ENCODE data around the gene GBGT1. TPM values are rescaled to one million over a fixed set of nuclear protein-coding genes. Genes with fewer than 3 reads are reported as not detected.

Gene GBGT1
- total RNA-seq, 1 donor from 2014 or later: 25.1 TPM

DNA sequence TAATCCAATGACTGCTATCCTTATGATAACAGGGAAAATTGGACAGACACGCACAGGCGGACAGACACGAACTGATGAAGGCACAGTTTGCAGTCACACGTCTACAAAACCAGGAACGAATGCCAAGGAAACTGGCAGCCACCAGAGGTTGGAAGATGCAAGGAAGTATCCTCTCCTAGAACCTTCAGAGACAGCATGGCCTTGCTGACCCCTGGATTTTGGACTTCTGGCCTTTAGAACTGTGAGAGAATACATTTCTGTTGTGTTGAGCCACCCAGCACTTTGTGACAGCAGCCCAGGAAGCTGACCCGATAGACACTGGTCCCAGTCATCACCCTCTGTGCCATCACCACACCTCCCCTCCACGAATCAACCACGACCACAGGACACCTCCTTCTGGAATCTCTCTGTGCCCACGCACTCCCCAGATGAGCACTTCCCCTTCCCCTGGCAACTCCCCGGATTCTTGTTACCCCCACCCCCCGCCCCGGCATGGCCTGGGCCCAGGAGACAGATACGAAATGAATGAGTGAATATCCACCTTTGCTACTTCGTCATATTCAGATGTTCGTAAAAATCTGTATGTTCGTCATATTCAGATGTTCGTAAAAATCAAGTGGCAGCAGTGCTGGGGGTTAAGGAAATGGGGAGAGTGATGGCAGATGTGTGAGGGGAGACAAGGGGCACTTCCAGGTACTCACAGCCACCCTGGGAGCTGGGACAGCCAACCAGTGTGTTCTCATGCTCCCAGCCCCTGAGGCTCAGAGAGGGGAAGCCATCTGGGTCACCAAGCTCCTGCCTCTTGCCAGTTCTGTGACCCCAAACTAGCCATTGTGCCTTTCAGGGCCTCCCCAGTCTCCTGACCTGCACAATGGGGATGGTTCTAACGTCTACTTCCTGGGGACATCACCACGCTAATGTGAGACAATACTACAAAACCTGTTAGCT lies 18.5 kb downstream of the GBGT1 start:
- DNase-seq (ENCODE audit: low spot score): no peak

DNA sequence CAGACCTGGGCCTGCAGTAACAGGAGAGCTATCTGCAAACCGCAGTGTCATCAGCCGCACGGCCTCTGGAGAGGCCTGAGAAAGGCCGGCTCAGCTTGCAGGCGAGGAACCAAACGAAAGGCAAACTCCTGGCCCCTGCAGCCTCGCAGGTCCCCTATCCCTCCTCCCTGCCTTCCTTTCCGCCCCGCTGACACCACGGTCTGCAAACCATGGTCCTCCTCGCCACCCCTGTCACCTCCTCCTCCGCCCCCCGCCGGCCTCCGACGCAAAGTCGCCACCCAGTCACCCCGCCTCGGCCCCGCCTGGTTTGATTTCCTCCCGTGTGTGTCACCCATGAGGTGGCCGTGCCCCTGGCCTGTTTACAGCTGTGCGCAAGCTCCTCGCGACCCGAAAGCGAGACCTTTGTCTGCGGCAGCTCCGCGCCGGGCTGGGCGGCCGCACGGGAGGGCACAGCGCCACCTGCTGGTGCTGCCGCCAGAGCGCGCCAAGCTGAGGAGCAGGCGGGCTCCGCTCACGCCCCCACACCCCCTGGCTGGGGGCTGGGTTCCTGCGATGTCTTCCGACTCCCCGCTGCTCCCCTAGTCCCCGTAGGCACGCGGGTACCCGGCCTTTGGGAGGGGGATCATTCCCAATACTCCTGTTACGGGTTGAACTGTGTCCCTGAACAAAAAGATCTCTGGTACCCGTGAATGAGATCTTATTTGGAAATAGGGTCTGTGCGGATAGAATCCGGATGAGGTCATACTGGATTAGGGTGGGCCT lies 19.4 kb downstream of the GBGT1 start:
- DNase-seq (ENCODE audit: low spot score): no peak

DNA sequence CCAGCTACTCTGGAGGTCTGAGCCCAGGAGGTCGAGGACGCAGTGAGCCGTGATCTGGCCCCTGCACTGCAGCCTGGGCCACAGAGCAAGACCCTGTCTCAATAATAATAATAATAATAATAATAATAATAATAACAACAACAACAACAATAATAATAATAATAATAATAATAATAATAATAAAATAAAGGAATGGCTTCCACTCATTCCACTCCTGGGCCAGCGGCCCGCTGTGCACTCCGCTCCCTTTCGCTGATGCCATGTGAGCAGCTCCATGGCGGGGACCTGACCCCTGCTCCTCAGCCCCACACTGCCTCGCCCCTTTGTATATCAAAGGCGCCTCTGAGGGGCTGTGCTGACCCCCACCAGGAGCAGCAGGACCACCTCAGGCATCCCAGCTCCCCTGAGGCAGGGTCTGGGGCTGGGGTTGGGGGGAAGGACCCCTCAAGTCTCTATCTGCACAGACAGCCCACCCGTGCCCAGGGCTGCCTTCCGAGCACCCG lies 20.0 kb downstream of the GBGT1 start:
- DNase-seq (ENCODE audit: low spot score): no peak

DNA sequence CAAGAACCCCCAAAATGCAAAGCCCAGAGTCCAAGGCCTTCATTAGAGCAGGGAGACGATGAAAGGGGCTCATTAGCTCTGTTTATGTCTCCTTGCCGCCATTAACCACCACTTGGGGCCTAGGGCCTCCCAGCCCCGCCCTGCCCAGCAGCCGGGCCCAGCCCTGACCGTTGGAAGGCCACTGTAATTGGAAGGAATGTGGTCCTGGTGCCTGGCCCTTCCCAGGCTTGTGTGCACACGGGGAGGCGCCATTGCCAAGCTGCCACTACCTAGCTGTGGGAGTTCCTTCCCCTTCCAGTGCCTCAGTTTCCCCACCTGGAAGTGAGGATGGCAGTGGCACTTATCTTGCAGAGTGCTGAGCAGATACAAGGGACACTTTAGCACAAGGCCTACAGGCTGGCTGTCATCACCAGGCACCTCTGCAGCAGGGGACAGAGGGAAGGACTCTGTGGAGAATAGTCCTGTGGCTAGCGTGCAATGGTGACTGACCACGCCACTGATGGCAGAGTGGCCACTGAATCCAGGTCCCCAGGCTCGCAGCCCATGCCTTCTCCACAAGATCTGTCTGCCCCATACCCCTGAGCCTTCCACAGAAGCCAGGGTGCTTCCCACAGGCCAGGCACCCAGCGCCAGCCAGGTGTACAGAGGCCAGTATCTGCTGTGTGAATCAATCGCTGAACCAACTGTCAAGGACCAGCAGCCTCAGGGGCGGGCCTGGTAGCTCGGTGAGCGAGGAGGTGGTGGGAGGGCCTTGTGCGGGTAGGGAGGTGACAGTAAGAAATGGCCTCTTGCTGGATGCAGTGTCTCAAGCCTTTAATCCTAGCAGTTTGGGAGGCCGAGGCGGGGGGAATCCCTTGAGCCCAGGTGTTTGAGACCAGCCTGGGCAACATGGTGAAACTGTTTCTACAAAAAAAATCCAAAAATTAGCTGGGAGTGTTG lies 20.8 kb downstream of the GBGT1 start:
- DNase-seq (ENCODE audit: low spot score): no peak

DNA sequence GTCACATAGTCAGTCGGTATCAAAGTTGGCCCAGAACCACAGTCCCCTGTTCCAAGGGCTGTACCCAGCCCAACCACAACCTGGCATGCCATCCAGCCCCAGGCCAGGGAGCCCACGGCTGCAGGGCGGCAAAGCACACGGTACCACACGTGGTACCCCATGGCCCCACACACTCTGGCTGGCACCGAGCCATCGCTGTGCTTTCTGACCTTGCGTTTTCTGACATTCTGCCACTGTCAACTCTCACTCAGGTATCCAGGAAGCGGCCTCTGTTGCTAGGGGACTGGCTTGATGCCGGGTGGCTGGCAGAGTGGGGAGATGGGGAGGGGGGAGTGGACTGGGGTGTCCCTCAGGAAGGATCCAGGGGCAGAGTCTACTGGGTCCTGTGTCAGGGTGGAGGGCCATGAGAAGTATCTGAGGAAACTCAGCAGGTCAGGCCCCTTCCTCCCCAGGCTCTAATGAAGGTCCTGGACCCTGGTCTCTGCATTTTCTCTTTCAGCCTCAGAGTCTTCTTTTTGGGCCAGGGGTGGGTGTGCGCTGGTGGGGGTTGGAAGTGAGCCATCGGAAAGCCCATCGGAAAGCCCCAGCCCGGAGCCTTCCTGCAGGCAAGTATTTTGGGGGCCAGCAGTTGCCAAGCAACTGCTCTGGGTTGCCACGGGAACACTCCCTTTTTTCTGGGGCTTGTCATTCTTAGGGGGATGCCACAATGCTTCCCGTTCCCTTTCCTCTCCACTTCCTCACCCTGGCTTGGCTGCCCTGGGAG lies 21.7 kb downstream of the GBGT1 start:
- no peak for DNase-seq (ENCODE audit: low spot score)

DNA sequence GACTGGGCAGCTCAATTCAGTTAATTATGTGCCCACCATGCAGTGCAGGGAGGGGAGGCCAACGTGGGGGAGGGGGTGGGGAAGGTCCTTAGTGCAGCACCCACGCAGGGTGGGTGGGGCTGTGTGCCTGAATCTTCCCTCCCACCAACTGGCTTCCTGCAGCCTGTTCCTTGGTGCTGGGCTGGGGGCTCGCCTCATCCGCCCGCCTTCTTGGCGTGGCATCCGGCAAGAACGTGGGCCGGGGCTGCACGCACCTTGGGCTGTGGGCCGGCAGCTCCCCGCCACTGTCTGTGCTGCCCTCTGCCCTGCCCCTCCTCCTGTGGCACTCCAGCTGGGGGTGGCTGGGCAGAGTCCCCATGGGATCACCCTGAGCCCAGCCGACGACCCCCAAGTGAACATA lies 23.1 kb downstream of the GBGT1 start:
- DNase-seq (ENCODE audit: low spot score): no peak

DNA sequence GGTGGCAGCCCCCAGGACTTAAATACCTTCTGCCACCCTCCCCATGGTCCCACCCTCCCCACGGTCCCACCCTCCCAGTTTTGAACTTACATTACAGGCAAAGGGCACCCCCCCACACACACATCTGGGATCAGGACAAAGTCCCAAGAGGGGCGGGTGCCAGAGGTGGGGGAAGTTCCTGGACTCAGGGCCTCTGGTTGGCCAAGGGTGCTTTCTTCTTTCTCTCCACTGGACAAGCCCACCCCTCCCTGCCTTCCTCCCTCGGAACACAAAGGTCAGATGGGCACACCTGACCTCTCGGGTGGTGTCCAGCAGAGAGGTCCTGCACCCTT lies 23.6 kb downstream of the GBGT1 start:
- no peak for DNase-seq (ENCODE audit: low spot score)

DNA sequence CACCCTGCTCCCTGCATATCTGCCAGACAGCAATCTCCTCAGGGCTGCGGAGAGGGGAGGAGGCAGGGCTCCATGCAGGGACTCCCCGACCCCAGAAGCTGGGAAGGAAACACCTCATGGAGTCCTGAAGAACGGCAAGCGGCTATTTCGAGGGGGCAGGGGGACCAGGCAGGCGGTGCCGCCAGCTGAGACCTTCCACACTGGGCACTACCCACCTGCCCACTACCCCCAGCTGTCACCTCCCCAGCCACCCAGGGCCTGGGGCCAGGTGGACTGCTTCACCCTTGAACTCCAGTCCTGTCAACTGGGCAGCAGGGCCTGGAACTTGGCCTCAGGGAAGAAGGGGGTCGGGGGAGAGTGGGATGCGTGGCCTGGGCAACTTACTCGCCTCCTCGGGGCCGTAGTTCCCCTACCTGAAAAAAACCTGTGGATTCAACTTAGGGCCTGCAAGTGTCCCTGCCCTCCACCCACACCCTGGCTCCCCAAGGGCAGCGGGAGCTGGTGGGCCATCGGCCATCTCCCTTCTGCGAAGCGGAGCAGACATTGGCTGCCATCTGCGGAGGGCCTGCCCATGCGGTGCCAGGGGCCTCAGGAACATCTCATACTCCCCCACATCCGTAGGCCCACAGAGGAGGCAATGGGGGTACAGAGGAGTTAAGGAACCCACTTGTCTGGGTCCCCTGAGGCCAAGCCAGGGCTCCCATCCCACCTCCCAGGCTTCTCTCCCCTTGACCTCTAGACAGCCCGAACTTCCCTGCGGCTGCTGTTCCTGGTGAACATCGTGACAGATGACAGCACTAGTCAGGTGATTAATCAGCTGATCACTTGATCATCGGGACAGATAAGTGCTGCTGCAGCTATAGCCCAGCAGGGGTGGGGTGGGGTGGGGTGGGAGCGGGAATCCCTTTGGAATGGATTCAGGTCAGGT lies 24.2 kb downstream of the GBGT1 start:
- no peak for DNase-seq (ENCODE audit: low spot score)

DNA sequence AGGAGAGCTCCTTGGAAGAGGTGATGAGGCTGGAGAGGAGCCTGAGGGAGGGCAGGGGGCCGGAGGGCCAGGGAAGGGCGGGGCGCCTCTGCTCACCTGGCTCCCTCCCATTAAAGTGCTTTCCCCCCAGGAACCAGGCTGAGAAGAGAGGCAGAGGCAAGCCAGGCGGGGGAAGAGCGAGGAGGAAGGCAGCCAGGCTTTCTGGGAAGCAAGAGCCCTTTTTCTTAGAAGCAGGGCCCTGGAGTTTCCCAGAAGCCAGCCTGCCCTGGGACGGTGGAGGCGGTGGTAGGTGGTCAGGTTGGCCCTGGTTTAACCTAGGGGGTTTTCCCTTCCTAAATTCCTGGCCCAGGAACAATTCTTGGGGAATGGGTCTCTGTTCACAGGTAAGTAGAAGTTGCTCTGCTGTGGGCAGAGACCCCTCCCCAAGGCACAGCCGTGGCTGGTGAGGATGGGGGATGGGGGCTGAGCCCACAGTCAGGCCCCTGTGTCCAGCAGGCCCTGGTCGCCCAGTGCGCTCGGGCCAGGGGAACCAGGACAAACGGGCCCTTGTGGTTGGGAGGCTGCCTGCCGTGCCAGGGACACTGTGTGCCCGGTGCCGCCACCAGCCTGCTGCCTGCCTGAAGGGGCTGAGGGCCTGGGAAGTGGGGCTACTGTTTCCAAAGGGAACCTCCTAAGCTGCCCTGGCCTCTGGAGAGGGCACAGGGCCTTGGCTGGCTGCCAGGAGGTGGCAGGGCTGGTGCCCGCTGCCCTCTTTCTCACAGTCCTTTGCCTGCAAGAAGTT lies 26.1 kb downstream of the GBGT1 start:
- no peak for DNase-seq (ENCODE audit: low spot score)

DNA sequence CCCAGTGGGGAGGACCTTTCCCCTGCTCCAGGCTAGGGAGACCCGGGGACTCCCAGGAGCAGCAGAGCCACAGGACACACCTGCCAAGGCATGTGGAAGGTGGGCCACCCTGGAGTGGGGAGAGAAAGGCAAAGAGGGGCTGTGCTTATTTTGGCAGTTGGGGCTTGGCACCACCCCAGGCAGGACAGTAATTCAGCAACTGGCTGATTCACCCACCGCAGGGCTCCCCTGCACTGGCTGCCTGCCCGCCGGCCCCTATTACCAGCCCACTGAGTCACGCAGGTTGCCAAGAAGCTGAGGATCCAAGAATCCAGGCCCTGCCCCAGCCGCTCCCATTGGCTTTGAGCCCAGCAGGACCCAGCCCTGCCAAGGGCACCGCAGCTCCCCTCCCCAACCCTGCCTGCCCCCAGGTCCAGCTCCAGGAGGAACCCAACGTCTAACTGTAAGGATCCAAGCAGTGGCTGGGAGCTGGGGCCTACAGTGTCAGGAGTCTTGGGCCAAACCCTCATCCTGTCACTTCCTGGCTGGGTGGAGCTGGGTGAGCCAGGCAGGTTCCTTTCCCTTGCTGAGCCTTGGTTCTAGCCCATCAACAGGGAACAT lies 28.5 kb downstream of the GBGT1 start:
- DNase-seq (ENCODE audit: low spot score): peak; percentile 95

DNA sequence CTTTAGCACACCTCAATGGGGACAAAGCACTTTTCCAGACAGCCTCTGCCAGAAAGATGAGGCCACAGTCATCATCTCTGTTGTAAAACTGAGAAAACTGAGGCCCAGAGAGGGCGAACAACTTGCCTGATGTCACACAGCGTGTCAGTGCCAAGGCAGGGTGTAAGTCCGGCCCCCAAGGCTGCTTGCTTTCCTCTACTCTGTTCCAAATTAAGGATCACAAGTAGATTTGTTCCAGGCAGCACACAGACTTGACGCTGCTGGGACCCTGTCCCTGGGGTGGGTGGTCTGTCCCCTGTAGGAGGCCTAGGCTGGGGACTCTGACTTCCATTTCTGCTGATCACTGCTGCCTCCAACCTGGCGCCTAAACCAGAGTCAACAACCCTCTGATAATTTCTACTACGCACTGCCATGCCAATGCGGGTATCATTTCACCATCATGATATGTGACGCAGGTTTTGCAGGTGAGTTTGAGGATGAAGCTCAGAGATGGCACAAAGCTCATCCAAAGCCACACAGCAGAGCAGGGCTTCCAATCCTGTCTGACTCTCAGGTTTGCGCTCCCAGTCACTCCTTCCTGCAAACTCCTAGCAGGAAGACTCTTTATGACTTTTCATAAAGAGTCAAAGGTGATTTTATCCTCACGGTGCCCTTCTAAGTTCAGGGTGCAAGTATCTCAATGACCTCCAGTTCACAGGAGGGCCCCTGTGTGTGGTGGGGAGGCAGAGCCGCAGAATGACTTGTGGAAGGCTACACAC lies 29.1 kb downstream of the GBGT1 start:
- no peak for DNase-seq (ENCODE audit: low spot score)

DNA sequence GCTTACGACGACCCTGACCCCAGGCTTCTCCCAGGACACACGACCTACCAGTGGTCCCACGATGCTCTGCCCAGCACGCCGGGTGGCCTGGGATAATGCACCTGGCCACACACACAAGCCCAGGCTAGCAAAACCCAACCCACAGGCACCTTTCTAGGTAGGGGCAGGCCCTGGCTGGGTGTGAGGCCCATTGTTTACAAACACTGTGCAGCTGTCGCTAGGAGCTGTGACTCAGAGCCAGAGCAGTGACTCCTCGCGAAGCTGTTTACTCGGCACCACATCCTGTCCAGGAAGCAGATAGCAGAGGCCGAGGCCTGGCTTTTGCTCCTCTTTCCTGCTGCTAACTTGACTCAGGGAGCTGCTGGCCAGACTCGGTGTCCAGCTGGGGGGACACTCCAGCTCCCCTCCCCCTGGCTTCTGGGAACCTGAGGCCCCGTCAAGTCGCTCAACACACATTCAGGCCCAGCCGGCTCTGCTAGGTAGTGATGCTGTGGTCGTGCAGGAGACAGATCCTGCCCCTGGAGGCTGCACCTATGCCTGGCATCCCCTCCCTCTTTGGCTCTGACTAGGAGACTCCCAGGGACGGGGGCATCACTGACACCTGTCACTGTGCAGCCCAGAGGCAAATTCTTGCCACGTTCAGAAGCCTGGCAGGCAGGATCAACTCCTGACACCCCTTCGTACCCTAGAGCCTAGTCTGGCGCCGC lies 29.9 kb downstream of the GBGT1 start:
- no peak for DNase-seq (ENCODE audit: low spot score)

DNA sequence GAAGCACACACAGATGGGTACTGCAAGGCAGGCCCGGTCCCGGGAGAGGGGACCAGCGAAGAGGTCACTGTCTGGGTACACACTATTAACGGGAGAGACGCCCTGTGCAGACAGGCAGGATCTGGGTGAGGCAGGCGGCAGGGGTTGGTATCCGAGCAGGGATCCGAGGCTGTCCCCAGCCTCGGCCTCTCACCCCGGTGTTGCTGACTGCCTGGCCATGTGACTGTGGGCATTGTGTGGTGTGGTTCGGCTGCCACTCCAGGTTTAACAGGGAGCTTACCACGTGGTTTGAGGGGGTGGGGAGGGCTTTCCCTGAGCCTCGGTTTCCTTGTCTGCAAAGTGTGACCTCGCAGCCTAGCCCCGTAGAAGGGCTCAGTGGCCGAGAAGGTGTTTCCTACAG lies 31.5 kb downstream of the GBGT1 start:
- DNase-seq (ENCODE audit: low spot score): no peak

DNA sequence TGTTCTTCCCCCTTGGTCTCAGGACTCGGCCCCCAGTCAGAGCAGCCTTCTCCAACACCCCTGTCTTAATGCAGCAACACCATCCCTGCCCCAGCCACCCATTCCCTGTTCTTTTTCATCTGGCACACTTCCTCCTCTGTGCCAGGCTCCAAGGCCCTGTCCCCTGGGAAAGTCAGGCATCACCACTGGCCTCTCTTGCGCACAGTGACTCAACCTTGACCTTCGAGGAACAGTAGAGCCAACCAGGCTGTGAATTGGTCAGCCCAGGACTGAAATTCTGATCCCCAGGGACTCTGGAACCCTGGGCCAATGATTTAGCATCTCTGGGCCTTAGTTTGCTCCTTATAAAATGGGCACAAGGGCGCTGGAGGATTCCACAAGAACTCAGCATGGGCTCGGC lies 32.2 kb downstream of the GBGT1 start:
- no peak for DNase-seq (ENCODE audit: low spot score)

DNA sequence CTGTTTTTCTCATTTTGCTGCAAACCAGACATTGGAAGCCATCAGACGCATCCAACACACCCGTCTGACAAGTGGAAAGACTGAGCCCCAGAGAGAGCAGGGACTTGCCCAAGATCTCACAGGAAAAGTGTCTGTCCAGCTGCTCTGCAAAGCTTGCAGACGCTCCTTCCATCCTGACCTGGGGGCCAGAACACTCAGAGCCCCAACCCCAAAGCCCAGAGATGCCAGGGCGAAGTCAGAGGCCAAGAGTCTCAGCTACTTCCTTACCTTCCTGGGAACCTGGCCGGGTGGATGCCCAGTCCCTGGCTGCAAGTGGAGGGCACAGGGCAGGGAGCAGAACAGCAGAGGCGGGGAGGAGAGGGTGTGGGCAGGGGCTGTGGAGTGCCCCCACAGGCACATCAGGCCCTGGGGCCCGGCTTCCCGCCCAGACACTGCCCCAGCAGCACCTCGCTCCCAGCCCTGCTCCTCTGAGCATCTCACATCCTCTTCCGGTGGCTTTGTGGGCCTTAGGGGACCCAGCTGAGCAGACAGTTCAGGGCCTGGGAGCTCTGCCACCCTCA lies 32.9 kb downstream of the GBGT1 start:
- DNase-seq (ENCODE audit: low spot score): no peak

DNA sequence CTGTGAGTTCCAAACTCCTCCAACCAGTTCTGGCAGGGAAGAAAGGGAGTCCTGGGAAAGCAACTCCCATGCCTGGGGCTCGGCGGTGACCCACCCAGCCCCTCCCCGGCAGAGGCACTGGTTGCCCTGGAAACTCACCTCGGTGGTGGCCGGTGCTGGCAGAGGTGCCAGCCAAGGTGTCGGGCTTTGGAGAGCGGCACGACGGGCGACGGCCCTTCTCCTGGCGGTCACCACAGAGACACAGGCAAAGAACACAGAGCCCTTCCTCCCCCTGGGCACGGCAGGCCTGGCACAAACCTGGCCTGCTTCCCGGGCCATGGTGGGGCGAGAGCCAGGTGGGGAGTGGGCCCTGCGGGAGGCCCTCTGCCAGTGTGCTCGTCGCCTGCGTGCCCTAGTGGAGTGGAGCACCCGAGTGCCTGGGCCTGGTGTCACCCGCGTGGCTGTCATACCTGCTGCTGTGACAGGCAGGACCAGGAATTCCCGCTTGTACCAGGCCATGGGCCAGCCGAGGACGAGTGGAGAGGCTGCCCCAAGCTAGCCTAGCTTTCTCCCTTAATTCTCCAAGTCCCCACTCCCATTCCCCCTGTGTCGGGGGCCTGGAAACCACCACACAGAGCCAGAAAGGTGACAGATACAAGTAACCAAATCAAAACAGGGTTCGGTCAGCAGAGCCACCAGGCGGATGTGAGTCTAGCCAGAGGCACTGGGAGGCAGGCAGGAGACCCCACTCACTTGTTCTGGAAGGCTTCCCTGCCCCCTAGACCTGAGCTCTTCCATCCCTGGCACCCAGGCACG lies 34.5 kb downstream of the GBGT1 start:
- DNase-seq (ENCODE audit: low spot score): no peak

All from mesenteric fat pad (tissue), 1 donor.